Aorta (tissue), 5 donors: ENCODE results near the gene MSX2. TPM values are rescaled to one million over a fixed set of nuclear protein-coding genes. Genes with fewer than 3 reads are reported as not detected.
"Not testable (repeated sequence)": the region's sequence is repeated elsewhere in the genome, so short reads cannot be mapped to it uniquely, and the experiment has no call there.

Experiments used
- ATAC-seq: fragments of 200-7000 bp; cut with Tn5 transposase; one replicate; pipeline ENCODE4 v1.9.1; 2022; ENCODE audit warnings: moderate library complexity; ENCODE audit not compliant: low FRiP score
- DNase-seq, 2 donors: peaks; one replicate each; pipeline ENCODE4 v3.0.0-alpha.2; 2020
- H3K27ac ChIP-seq, 2 donors: one replicate each; pipeline ENCODE4 v1.5.1; 2013; ENCODE audit warnings: low read length in 2 of 2, mild to moderate bottlenecking in 2 of 2, moderate library complexity in 2 of 2, control low read depth in 1 of 2, inconsistent platforms in 1 of 2, low read depth in 1 of 2
- H3K27me3 ChIP-seq, 2 donors: one replicate each; pipeline ENCODE4 v1.6.1; 2013; ENCODE audit warnings: control low read depth in 1 of 2, low read length in 1 of 2, mild to moderate bottlenecking in 1 of 2, moderate library complexity in 1 of 2; ENCODE audit not compliant: insufficient read depth in 2 of 2, control insufficient read depth in 1 of 2
- H3K36me3 ChIP-seq, 2 donors: one replicate each; pipeline ENCODE4 v1.6.1; 2013; ENCODE audit warnings: control low read depth in 1 of 2, low read length in 1 of 2, mild to moderate bottlenecking in 1 of 2; ENCODE audit not compliant: insufficient read depth in 2 of 2, control insufficient read depth in 1 of 2
- H3K4me1 ChIP-seq, 2 donors: one replicate each; pipeline ENCODE4 v1.6.1; 2013; ENCODE audit warnings: low read length in 2 of 2, control low read depth in 1 of 2, mild to moderate bottlenecking in 1 of 2, moderate library complexity in 1 of 2; ENCODE audit not compliant: insufficient read depth in 2 of 2, control insufficient read depth in 1 of 2
- H3K4me3 ChIP-seq, 2 donors: one replicate each; pipeline ENCODE4 v1.5.1; 2013; ENCODE audit warnings: low read length in 2 of 2, control low read depth in 1 of 2, mild to moderate bottlenecking in 1 of 2
- H3K9me3 ChIP-seq: one replicate; pipeline ENCODE4 v1.6.1; 2013; ENCODE audit warnings: mild to moderate bottlenecking, low read length; ENCODE audit not compliant: control insufficient read depth
- WGBS, 2 donors: extraction: QIAGEN DNeasy Blood & Tissue Kit; methylation state at CpG; one replicate each; pipeline ENCODE4 v1.1.7; 2013; 5-methylcytosine and 5-hydroxymethylcytosine counted together
- intact Hi-C, 2 donors: fragments of 100-400 bp; cut with DNase I; formaldehyde crosslinking; loops; one replicate each; pipeline versions ENCODE4 v1.14.2 to v1.15.0; 2022
- polyA plus RNA-seq, 2 donors: library from polyadenylated mRNA; stranded (reverse); fragments of 200-250 nt; gene quantifications; one replicate each; pipeline ENCODE4 v1.2.3, GENCODE V29; 2013
- total RNA-seq, 2 donors: library from RNA; stranded (reverse); fragmentation: NEBNext Ultra II Directional; extraction: Animal tissue kit (Norgen Biotek cat#: 25700); gene quantifications; one replicate each; pipeline ENCODE4 v1.2.1, GENCODE V29; 2021
- donor health status: healthy with polysubstance abuse.
- donor health status: Bipolar disorder and iron deficiency.
- donor health status: DM: no; HTN: no; CAD: no.
- donor health status: DM: no; HTN: no; CAD: no.
- donor health status: DM: yes; HTN: yes; CAD: no.

The MSX2 gene
- total and polyA plus RNA-seq, 4 donors: 0.82 to 2.9 (median 1.1) TPM

DNA sequence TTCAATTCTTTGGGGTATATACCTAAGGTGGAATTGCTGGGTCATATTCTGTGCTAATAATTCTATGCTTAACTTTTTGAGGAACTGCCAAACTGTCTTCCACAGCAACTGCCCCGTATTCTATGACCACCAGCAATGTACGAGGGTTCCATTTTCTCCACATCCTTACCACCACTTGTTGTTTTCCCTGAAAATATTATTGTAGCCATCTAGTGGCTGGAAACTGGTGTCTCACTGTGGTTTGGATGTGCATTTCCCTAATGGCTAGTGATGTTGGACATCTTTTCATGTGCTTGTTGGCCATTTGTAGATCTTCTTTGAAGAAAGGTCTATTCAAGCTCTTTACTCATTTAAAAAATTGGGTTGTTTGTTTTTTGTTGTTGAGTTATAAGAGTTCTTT lies 30.7 kb downstream of the MSX2 start:
- ATAC-seq: no peak
- no peaks in the 10 kb centered on the region for H3K4me1 ChIP-seq
- no peaks in the 10 kb centered on the region for H3K27me3 ChIP-seq
- intact Hi-C loops: no loop called here
- DNase-seq: no peak
- no peak overlapping the region for H3K27ac ChIP-seq
- H3K36me3 ChIP-seq: no peaks in the 10 kb centered on the region
- H3K4me3 ChIP-seq: no peak overlapping the region
- 44 to 48% methylated on average over 2 of the region's 2 CpGs for WGBS, 2 donors
- peaks cover 1% of the 10 kb centered on the region for H3K9me3 ChIP-seq

DNA sequence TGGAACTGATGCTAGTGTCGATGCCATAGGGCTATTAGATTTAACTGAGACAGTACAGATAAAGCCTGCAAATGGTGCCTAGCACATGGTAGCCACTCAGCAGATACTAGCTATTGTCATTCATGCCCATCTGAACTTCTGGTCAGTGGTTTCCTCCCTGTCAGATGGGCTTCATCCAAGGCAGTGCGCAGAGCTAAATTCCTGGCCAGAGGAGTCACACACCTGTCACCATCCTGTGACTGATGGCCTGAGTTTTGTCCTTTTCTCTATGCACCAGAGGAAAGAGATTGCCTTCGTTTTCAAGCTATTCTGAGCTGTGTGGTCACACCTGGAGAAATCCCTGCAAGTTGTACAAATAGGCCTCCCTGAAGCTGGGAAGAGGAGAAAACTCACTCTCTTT lies 34.7 kb downstream of the MSX2 start:
- peaks cover 1% of the 10 kb centered on the region for H3K9me3 ChIP-seq
- H3K27ac ChIP-seq: no peak overlapping the region
- H3K27me3 ChIP-seq: no peaks in the 10 kb centered on the region
- no peaks in the 10 kb centered on the region for H3K36me3 ChIP-seq
- no peak overlapping the region for H3K4me3 ChIP-seq
- ATAC-seq (no peak), DNase-seq (no peak)
- H3K4me1 ChIP-seq: no peaks in the 10 kb centered on the region
- 79 to 83% methylated on average over 3 of the region's 3 CpGs for WGBS, 2 donors
- intact Hi-C loops: no loop called here

DNA sequence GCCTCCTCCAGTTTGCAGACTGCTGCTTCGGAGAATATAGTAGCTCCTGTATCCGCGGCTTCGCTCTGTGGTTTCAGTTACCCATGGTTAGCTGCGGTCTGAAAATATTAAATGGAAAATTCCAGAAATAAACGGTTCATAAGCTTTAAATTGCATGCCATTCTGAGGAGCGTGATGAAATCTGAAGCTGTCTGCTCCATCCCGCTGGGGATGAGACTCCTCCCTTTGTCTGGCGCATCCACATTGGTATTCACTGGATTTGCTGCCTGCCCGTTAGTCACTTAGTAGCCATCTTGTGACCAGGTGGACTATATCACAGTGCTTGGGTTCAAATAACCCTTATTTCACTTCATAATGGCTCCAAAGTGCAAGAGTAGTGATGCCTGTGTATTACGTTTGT lies 36.3 kb downstream of the MSX2 start:
- peaks cover 1% of the 10 kb centered on the region for H3K9me3 ChIP-seq
- no peaks in the 10 kb centered on the region for H3K27me3 ChIP-seq
- DNase-seq: no peak
- no peak overlapping the region for H3K27ac ChIP-seq
- H3K4me1 ChIP-seq: no peaks in the 10 kb centered on the region
- WGBS, 2 donors: 87 to 91% methylated on average over 11 of the region's 11 CpGs
- no peaks in the 10 kb centered on the region for H3K36me3 ChIP-seq
- intact Hi-C loops: no loop called here
- no peak for ATAC-seq
- H3K4me3 ChIP-seq: no peak overlapping the region

DNA sequence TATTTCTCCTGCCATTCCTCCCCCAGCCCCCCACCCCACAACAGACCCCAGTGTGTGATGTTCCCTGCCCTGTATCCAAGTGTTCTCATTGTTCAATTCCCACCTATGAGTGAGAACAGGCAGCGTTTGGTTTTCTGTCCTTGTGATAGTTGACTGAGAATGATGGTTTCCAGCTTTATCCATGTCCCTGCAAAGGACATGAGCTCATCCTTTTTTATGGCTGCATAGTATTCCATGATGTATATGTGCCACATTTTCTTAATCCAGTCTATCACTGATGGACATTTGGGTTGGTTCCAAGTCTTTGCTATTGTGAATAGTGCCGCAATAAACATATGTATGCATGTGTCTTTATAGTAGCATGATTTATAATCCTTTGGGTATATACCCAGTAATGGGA lies 37.0 kb downstream of the MSX2 start:
- DNase-seq, H3K27ac ChIP-seq, intact Hi-C loops, H3K36me3 ChIP-seq, H3K4me1 ChIP-seq, H3K27me3 ChIP-seq, ATAC-seq, H3K9me3 ChIP-seq, H3K4me3 ChIP-seq: not testable (repeated sequence)
- WGBS, 2 donors: 86 to 90% methylated on average over 1 of the region's 2 CpGs

DNA sequence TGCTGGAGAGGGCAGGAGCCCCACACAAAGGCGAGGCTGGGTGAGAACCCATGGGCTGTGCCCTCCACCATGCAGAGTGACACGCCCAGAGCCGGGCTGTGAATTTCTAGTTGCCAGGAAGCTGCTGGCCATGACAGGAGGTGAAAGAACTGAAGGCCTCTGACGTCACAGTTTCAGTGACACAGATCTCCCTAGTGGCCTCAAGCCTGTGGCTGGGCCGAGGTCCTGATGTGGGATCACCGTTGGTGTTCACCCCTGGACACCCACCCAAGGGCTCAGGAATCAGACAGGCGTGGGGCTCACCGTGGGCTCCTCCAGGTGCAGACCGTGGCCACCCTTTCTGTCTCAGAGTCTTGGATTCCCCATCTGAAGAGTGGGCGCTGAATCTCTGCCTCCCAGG lies 39.9 kb downstream of the MSX2 start:
- no peaks in the 10 kb centered on the region for H3K4me1 ChIP-seq
- H3K4me3 ChIP-seq: no peak overlapping the region
- WGBS, 2 donors: 78% methylated on average over 10 of the region's 10 CpGs
- intact Hi-C loops: no loop called here
- no peak overlapping the region for H3K27ac ChIP-seq
- H3K27me3 ChIP-seq: no peaks in the 10 kb centered on the region
- no peaks in the 10 kb centered on the region for H3K36me3 ChIP-seq
- no peaks in the 10 kb centered on the region for H3K9me3 ChIP-seq
- ATAC-seq: no peak
- DNase-seq: no peak

DNA sequence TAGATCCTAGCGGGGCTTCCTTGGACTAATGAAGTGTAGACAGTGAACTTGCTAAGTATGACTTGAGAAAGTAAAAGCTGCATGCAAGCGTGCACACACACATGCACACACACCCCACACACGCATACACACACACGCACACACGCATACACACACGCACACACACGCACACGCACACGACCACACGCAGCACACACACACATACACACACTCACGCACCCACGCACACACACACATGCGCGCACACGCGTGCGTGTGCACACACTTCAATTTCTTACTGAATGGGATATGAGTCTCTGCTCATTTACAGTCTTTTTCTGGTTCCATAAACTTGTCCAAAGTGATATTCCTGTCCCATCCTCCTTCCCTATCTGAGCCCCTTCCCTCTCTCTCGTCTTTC lies 41.2 kb downstream of the MSX2 start:
- no peak for DNase-seq
- WGBS, 2 donors: 88 to 89% methylated on average over 18 of the region's 18 CpGs
- Histone ChIP-seq H3K36me3 (no peaks in the 10 kb centered on the region), H3K9me3 (no peaks in the 10 kb centered on the region), H3K27ac (no peak overlapping the region), H3K4me1 (no peaks in the 10 kb centered on the region), H3K27me3 (no peaks in the 10 kb centered on the region), H3K4me3 (no peak overlapping the region)
- intact Hi-C loops: no loop called here
- no peak for ATAC-seq

DNA sequence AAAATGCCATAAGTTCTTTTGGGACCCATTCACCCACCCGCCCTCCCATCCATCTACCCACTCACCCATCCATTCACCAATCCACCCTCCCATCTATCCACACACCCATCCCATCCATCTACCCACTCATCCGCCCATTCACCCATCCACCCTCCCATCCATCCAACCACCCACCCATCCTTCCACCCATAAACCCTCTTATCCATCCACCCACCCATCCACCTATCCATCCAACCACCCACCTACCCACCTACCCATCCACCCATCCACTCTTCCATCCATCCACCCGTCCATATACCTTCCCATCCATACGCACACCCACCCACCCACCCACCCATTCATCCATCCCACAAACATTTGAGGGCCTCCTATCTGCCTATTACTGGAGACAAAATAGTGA lies 43.3 kb downstream of the MSX2 start:
- Histone ChIP-seq H3K4me3 (no peak overlapping the region), H3K27ac (no peak overlapping the region), H3K9me3 (peaks cover 3% of the 10 kb centered on the region), H3K4me1 (no peaks in the 10 kb centered on the region), H3K27me3 (no peaks in the 10 kb centered on the region), H3K36me3 (no peaks in the 10 kb centered on the region)
- ATAC-seq: no peak
- no peak for DNase-seq
- 64 to 68% methylated on average over 4 of the region's 4 CpGs for WGBS, 2 donors
- intact Hi-C loops: no loop called here

DNA sequence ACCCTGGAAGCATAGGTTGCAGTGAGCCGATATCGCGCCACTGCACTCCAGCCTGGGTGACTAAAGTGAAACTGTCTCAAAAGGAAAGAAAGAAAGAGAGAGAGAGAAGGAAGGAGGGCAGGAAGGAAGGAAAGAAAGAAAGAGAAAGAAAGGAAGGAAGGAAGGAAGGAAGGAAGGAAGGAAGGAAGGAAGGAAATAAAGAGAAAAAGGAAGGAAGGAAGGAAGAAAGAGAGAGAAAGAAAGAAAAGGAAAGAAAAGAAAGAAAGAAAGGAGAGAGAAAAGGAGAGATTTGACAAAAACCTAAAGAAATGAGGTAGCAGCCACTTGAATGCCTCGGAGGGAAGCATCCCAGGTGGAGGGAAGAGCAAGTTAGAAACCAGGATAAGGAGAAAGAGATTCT lies 44.6 kb downstream of the MSX2 start:
- Histone ChIP-seq H3K4me1 (no peaks in the 10 kb centered on the region), H3K36me3 (no peaks in the 10 kb centered on the region), H3K27me3 (no peaks in the 10 kb centered on the region), H3K9me3 (peaks cover 5% of the 10 kb centered on the region), H3K27ac (no peak overlapping the region), H3K4me3 (no peak overlapping the region)
- no peak for ATAC-seq
- intact Hi-C loops: no loop called here
- 92 to 96% methylated on average over 4 of the region's 4 CpGs for WGBS, 2 donors
- no peak for DNase-seq

DNA sequence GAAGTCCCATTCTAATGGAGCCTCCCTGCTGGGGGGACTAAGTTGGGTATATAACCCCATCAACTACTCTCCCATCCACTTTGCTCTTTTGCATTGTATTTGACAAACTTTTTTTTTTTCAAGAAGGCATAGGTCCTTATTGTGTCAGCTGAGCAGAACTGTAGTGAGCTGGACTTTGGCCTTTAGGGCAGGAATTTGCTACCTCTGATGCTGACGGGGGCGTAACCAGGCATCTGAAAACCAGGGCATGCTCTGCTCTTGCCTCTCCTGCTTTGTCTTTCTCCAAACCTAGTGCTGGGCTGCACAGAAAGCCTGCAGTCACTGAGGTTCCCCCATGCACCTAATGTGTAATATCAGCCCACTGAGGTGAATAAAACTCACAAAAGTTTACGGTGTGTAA lies 49.0 kb downstream of the MSX2 start:
- Histone ChIP-seq H3K27me3 (no peaks in the 10 kb centered on the region), H3K4me1 (no peaks in the 10 kb centered on the region), H3K4me3 (no peak overlapping the region), H3K27ac (no peak overlapping the region), H3K36me3 (no peaks in the 10 kb centered on the region), H3K9me3 (peaks cover 5% of the 10 kb centered on the region)
- ATAC-seq: no peak
- intact Hi-C loops: no loop called here
- 85 to 86% methylated on average over 3 of the region's 3 CpGs for WGBS, 2 donors
- no peak for DNase-seq
